DMS 273 (cell line): ENCODE measurements around the gene TCN2.
"Not testable (repeated sequence)": the region's sequence is repeated elsewhere in the genome, so short reads cannot be mapped to it uniquely, and the experiment has no call there.

Source experiments
- DNase-seq: peaks from one replicate; lab custom pipeline; 2025; ENCODE audit not compliant: unreplicated experiment; lab: John Stamatoyannopoulos, UW

TCN2 gene

DNA sequence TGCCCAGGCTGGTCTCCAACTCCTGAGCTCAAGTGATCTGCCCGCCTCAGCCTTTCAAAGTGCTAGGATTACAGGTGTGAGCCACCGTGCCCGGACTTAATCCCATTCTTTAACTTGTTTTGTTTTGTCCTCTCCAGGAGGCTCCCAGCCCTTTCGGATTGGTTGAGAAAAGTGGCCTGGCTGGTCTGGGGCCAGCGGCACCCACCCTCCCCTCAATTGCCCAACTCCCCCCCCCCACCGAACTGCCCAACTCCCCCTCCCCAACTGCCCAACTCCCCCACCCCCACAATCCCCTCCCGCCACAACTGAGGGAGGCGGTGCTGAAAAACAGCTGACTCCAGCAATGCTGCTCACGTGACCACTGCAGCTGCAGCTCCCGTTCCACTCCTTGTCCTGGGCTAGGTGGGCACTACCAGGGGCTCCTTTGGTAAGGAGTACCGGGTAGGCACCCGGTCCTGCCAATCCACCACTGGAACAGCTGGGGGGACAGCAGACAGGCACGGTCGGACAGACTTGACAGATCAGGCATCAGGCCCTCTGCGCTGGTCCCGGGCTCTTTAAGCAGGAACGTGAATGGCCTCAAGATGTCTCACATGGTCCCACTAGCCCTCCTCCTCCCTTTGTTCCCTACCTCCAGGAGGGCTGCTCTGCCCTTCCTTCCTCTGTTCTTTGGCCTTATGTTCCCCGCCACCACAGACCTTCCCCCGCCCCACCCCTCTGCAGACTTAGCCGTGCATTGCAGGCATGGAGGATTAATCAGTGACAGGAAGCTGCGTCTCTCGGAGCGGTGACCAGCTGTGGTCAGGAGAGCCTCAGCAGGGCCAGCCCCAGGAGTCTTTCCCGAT lies at the start of gene TCN2:
TCN2 (plus strand) TSS at position 720 of the 845 bp plus-strand sequence. CDS start 158 bp downstream, outside the sequence.
- DNase-seq: no peak

DNA sequence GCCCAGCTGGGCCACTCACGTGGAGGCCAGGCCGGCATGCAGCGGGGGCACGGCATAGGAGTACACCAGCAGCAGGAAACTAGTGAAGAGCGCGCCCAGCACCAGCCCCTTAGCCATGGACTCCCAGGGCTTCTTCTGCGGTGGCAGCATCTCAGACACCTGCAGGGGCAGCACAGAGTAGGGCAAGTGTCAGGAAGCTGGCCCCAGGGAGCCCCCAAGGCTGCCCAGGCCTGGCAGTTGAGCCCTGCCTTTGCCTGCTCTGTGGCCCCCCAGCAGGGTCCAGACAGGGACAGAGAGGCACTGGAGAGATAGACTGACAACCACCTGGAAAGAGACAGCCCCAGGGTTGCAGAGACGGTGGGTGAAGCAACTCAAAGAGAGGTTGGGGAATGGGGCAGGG lies 49.7 kb upstream of the TCN2 start:
- DNase-seq: no peak

DNA sequence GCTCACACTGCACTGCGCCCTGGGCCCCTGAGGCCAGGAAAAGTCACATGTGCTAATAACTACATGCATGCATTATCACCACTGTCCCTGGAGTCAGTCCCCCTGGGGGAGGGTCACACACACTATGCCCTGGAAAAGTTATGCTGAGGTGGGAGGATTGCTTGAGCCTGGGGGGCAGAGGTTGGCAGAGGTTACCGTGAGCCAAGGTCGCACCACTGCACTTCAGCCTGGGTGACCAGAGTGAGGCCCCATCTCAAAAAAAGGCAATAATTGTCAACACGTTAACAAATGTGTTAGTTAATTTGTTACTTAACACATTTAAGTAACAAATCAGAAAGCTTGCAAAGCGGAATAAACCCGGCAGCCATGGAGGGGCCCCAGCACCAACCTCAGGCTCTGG lies 47.1 kb upstream of the TCN2 start:
- DNase-seq: no peak

DNA sequence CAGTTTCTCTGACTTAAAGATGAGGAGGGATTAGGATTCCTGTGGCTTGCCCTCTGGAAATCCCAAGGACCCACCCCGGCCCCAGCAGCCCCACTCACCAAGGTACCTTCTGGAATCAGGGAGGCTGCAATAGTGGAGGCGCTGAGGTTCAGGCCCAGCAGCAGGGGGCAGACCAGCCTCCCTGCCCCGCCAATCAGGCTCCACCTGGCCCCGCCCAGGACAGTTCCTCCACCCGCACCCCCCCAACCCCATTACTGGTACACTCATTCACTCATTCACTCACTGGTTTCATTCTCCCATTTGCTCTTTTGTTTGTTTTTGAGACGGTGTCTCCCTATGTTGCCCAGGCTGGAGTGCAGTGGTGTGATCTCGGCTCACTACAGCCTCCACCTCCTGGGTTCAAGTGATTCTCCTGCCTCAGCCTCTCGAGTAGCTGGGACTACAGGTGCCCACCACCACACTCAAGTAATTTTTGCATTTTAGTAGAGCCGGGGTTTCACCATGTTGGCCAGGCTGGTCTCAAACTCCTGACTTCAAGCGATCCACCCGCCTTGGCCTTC lies 46.3 kb upstream of the TCN2 start:
- DNase-seq: peak; percentile 28

DNA sequence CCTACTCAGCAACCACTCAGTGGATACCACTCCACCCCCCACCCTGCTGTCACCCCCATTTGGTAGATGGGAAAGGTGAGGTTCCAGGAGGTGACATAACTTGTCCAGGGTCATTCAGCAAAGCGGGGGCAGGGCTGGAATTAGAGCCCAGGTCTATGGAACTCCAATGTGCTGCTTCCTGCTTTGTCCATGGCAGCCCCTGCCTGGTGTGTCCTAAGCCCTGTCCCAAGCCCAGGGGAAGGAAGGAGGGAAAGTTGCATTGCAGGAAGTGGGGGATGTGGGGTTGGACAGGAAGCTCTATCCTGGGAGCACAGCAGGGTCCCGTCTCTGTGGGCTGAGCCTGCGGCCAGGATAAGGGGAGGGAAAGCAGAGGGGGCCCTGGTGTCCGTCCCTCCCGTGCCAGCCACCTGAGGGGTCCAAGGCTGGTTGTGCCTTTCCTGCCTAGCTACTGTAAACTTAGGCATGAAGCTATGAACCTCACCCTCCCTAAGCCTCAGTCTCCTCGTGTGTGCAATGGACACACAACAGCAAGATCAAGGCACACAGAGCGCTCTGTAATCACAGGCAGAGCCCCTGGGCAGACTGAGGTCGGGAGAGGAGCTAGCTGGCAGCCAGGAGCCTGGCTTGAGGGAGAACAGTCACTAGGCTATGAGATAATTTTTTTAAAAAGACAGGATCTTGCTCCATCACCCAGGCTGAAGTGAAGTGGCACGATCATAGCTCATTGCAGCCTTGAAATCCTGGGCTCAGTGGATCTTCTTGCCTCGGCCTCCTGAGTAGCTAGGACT lies 45.4 kb upstream of the TCN2 start:
- DNase-seq: no peak

DNA sequence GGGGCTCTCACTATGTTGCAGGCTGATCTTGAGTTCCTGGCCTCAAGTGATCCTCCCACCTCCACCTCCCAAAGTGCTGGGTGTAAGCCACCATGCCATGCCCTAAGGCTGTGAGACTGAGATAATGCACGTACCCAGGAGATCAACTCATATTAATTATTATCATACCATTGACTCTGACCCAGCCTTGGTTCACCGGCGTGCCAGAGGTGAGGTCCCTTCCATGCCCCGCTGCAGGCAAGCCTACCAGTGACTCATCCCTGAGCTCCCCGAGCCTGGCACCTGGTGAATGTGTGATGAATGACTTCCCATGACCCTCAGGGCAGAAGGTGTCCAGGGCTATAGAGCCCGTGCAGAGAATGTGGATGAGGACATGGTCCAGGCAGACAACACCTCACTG lies 44.6 kb upstream of the TCN2 start:
- DNase-seq: no peak

DNA sequence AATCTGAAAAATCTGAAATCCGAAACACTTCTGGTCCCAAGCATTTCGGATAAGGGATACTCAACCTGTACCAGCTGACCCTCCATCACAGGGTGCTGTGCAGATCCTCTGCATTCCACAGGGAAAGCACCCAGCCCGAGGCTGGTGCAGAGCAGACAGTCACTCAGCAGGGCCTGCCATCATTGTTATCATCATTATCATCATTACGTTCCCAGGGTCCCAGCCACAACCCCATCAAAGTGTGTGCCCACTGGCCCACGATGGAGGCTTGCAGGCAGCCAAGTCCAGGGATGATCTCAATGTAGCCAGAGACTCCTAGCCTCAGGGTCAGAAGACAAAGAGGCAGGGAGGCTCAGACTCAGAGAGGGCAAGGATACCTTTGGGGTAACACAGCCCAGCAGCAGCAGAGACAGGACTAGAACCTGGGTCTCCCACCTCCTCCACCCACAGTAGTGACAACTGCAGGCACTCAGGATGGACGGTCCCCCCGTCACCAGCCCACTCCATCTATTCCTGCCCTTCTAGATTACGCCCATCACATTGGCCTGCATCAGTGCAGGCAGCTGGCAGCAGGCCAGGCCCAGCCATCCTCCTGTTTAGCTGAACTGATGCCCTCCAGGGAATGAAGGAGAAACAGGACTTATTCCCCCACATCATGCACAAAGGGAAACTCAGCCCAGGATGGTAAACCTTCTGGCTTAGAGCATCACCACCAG lies 42.8 kb upstream of the TCN2 start:
- DNase-seq: peak; percentile 28

DNA sequence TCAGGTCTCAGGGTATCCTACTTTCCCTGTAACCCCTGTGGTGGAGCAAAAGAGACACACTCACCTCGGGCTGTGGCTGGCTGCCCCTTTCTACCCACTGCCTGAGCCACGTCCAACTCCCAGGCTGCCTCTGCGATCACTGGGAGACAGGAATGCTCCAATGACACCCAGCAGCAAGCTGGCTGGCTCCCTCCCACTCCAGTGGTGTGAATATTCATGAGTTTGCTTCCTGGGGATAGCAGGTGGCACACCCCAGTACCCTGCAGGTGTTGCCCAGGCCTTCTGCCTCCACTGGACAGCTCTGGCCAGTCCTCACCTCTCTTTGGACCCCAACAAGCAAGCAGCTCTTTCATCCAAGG lies 42.2 kb upstream of the TCN2 start:
- peak; percentile 28 for DNase-seq

DNA sequence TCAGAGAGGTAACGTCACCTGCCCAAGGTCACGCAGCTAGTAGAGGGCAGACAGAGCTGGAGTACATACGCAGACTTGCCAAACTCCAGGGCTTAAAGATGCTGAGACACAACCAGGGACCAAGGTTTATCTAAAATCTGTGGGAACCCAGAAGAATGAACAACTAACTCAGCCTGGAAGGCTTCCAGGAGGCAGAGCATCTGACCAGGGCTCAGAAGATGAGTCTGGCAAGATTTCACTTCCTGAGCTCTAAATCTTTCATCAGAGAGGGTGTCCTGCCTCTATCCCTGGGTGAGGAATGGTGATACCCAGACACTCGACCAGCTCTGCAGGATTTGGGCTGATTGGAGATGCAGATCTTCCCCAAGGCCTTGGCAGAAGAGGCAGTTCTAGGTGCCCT lies 41.6 kb upstream of the TCN2 start:
- DNase-seq: no peak

DNA sequence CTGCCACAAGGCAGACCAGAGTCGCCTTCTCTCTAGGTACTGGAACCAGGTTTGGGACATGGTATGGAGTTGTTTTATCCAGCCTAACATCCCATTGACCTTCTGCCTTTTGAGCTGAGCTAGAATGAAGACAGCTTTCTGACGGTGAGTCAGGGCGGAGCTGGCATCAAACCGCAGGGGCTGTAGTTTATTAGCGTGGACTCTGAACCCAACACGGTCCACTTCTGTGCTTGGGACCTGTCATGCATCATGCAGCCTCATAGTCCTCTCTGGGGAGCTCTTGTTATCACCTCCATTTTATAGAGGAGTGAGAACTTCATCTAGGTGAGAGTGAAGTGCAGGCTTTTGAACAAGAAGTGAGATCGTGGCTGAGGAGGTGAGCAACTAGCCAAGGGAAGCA lies 40.8 kb upstream of the TCN2 start:
- DNase-seq: no peak

DNA sequence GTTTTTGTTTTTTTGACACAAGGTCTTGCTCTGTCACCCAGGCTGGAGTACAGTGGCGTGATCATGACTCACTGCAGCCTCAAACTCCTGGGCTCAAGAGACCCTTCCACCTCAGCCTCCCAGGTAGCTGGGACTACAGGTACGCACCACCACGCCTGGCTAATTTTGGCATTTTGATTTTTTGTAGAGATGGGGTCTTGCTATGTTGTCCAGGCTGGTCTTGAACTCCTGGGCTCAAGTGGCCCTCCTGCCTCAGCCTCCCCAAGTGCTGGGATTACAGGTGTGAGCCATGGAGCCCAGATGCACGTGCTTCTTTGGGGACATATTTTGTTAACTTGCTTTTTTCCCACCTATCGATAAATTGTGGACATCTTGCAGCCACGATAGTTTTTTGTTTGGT lies 39.7 kb upstream of the TCN2 start:
- DNase-seq: not testable (repeated sequence)

DNA sequence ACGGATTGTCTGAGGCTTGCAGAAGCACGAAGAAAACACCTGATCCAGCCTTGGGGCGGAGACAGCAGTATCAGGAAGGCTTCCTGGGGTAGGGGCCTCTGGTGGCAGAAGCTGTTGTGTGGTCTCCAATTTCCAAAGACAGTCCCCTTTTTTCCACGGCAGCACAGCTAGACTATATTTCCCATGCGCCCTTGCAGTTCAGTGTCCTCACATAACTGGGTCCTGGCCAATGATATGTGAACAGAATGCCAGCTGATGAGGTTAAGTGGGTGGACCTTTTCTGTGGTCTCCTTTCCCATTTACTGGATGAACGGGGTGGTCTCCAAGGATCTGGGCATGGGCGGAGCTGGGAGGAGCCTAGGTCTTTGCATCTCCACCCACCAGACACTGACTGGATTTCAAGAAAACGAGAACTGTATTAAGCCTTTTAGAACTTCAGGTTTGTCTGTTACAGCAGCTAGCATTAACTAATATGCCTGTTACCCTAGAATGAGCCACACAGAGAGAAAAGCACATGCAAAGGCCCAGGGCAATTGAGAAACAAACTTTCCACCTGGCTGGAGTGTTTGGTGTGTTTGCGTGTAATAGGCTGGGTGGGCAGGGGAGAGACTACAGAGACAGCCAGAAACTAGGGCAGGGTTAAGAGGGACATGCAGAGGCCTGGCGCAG lies 38.7 kb upstream of the TCN2 start:
- no peak for DNase-seq

DNA sequence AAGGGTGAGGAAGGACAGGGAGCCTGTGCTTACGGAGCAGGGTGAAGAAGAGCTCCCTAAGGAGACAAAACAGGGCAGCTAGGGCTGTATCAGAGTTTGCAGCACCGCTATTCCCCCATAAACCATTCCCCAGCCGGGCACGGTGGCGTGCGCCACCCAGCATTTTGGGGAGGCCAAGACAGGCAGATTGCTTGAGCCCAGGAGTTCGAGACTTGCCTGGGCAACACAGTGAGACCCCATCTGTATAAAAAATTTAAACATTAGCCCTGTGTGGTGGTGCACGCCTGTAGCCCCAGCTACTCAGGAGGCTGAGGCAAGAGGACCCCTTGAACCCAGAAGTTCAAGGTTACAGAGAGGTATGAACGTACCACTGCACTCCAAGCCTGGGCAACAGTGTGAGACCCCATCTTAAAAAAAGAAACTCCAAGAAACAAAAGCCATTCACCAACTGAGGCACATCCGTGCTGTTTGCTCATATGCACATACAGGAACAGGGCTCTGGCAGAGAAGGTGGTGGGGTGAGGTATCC lies 37.2 kb upstream of the TCN2 start:
- DNase-seq: no peak

DNA sequence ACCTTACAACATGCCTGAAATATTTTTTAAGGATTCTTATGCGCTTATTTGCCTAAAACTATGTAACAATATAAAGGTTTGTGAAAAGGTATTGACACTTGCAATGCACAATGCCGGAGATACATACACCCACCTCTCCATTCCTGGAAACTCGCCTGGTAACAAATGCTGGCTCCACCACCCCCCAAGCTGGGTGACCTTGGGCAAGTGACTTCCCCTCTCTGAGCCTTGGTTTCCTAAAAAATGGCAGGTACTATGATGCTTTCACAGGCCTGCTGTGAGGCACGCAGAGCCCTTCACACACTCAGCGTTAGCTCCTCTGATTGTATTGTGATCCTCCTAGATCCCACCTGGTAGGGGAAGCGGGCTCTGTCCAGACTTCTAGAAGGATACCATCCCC lies 34.8 kb upstream of the TCN2 start:
- no peak for DNase-seq

DNA sequence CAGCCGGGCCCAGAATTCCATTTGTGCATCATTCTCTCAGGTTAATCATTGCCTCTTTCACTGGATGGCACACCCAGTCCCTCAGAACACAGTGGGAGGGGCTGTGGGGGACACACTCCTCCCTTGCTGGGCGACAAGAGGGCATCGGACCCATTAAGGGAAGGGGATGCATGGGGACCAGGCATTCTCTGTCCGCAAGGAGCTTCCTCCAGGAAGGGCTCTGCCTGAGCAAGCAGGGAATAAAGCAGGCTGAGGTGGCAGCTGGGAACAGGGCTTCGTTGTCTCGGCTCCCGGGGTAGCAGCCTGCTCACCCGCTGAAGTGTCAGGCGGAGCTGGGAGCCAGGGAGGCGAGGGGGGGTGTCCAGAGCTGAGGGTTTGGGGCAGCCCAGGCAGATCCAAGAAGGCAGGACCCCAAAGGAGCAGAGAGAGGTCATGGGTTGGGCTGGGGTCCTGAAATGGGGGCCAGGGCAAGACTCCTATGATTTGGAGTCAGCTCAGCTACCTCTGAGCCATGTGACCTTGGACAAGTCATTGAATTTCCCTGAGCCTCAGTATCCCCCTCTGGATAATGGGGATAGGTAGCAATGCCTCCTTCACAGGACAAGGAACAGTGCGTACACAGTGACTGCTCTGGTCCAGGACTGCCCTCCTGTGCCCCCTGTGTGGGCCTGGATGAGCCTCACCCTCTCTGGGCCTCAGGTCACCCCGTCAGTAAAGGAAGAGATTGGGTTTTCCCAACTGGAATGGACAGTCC lies 34.0 kb upstream of the TCN2 start:
- DNase-seq: peak; percentile 51

DNA sequence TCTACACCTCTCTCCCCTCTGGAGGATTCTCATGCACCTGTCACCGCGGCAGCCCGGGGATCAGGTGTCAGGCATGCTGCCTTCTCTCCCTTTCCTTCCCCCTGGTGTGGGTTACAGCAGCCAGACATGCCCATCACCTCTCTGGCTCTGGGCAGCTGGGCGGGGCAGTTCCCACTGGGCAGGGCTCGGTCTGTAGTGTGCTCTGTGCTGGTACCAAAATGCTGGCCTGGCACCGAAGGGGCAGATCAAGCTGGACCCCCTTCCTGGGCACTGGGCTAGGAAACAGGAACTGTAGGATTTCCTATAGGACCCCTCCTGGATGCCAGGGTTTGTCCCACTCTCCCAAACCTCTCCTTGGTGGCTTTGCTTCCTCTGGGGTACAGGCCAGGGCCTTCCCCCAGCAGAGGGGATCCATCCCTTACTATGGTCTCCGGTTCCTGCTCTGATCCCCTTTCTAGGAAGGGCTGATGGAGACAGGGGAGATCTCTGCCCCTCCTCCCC lies 33.3 kb upstream of the TCN2 start:
- peak; percentile 26 for DNase-seq

DNA sequence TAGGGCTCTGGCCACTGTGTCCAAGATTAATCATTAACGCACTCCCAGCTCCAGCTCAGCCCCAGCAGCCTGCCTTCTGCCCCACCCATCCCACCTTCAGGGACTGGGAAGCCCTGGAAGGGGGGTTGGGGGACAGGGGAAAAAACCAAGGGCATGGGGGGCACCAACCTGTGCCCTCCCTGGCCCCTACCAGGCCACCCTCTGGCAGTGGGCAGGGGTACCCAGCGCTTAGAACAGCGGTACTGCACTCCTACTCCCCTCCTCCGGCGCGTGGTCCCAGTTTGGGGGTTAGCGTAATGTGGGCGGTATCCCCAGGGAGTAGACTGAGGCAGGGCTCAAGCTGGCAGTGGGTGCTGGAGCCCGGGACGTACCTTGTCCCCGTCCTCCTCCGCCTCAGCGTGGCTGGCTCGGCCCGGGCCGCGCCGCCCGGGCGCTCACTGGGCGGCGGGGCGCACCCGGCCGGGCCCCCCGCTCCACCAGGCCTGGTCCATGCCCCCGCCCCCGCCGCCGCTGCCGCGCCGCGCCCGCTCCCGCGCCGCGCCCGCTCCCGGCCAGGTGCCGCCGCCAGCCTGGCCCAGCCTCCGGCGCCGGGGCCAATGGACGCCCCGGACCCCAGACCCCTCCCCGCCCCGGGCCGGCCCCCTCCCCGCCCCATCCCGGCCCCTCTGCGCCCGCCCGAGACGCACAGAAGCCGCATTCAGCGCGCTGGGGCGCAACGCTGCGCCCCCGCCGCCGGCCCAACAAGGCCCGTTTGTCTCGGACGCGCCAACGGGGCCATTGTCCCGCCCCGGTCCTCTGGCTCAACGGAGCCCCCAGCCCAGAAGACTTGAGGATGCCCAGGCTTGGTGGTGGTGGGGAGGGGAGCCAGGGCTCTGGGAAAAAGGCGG lies 32.6 kb upstream of the TCN2 start, which contains the start of gene GAL3ST1:
GAL3ST1 (minus strand) TSS at position 571 of the 887 bp plus-strand sequence. CDS start 17,273 bp downstream, outside the sequence.
- DNase-seq: peak; percentile 59

DNA sequence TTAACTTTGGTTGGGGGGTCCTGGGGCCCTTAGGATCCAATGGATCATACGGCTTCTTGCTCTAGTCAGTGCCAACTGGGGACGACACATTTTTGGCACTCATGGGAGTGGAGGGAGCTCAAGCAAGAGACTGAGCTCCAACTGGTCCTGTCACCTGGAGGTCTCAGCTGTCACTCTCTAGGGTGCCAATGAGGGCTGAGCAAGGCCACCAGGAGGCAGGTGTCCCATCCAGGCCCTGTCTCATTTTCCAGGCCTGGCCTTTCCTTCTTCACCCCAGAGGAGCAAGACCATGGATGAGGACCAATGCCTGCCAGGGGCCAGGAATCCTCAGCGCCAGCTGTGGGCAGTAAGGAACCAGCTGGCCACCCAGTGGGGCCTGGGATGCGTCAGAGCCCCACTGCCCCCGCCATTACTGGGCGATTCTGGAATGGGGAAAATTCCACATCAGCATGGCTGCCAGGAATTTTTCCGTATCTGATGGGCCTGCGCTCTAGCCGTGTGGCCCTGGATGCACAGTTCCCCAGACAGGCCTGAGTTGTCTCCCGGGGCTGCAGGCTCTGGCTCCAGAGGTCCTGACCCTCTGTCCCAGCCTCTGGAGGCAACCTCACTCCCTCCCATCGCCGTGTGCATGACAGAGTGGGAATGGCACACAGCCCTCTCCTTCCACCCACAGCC lies 31.8 kb upstream of the TCN2 start:
- peak; percentile 51 for DNase-seq
